ENCODE data around the gene BUD31.

DNA sequence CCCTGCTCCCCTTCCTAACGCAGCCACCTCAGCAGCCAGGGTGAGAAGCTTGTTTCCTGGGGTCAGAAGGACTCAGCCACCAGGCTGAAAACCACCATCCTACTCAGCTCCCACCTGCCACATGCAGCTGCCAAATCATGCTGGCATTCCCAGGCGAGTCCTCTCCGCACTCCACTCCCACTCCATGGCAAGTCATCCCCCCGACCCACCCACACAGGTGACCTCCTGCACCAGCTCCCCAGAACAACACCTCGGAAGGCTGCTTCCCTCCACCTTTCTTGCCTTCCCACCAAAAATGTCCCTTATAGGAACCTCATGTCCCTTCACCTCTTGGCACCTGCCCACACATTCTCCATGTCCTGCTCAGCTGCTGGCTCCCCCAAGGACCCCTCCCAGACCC is 5.0 kb upstream of the BUD31 start:
- TF ChIP-seq, protein P1, sequence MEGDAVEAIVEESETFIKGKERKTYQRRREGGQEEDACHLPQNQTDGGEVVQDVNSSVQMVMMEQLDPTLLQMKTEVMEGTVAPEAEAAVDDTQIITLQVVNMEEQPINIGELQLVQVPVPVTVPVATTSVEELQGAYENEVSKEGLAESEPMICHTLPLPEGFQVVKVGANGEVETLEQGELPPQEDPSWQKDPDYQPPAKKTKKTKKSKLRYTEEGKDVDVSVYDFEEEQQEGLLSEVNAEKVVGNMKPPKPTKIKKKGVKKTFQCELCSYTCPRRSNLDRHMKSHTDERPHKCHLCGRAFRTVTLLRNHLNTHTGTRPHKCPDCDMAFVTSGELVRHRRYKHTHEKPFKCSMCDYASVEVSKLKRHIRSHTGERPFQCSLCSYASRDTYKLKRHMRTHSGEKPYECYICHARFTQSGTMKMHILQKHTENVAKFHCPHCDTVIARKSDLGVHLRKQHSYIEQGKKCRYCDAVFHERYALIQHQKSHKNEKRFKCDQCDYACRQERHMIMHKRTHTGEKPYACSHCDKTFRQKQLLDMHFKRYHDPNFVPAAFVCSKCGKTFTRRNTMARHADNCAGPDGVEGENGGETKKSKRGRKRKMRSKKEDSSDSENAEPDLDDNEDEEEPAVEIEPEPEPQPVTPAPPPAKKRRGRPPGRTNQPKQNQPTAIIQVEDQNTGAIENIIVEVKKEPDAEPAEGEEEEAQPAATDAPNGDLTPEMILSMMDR (IDR thresholded peaks at IDR 0.05; ENCODE audit: insufficient read depth, low read length, poor library complexity, severe bottlenecking): no peak
- TF ChIP-seq EZH2phosphoT487 (conservative IDR thresholded peaks at IDR 0.05; ENCODE audit: low read length): no peak

All from SU-DHL-6 (cell line).